ENCODE data around the gene HOXA3.

GRCh38 chr7:27101957-27102580 lies 50.3 kb downstream of the HOXA3 start:
- TF ChIP-seq, protein P1, sequence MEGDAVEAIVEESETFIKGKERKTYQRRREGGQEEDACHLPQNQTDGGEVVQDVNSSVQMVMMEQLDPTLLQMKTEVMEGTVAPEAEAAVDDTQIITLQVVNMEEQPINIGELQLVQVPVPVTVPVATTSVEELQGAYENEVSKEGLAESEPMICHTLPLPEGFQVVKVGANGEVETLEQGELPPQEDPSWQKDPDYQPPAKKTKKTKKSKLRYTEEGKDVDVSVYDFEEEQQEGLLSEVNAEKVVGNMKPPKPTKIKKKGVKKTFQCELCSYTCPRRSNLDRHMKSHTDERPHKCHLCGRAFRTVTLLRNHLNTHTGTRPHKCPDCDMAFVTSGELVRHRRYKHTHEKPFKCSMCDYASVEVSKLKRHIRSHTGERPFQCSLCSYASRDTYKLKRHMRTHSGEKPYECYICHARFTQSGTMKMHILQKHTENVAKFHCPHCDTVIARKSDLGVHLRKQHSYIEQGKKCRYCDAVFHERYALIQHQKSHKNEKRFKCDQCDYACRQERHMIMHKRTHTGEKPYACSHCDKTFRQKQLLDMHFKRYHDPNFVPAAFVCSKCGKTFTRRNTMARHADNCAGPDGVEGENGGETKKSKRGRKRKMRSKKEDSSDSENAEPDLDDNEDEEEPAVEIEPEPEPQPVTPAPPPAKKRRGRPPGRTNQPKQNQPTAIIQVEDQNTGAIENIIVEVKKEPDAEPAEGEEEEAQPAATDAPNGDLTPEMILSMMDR (IDR thresholded peaks at IDR 0.05 in 2 of 3, conservative IDR thresholded peaks at IDR 0.05 in 1 of 3; ENCODE audit: borderline replicate concordance in 1 of 3, insufficient read depth in 1 of 3, low read depth in 2 of 3, low read length in 2 of 3), result no peak
- TF ChIP-seq SRF (IDR thresholded peaks at IDR 0.05; ENCODE audit: low read depth), result no peak
- TF ChIP-seq EZH2phosphoT487 (IDR thresholded peaks at IDR 0.05; ENCODE audit: borderline replicate concordance), result no peak
- TF ChIP-seq, protein P2, sequence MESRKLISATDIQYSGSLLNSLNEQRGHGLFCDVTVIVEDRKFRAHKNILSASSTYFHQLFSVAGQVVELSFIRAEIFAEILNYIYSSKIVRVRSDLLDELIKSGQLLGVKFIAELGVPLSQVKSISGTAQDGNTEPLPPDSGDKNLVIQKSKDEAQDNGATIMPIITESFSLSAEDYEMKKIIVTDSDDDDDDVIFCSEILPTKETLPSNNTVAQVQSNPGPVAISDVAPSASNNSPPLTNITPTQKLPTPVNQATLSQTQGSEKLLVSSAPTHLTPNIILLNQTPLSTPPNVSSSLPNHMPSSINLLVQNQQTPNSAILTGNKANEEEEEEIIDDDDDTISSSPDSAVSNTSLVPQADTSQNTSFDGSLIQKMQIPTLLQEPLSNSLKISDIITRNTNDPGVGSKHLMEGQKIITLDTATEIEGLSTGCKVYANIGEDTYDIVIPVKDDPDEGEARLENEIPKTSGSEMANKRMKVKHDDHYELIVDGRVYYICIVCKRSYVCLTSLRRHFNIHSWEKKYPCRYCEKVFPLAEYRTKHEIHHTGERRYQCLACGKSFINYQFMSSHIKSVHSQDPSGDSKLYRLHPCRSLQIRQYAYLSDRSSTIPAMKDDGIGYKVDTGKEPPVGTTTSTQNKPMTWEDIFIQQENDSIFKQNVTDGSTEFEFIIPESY (IDR thresholded peaks at IDR 0.05; ENCODE audit: extremely low read depth, insufficient replicate concordance, low read length), result no peak
- no peak for TF ChIP-seq JUND (IDR thresholded peaks at IDR 0.05)
- no peak for TF ChIP-seq POLR2A (IDR thresholded peaks at IDR 0.05; ENCODE audit: borderline replicate concordance, extremely low read depth, insufficient read depth, insufficient read length)
- no peak for TF ChIP-seq YY1 (IDR thresholded peaks at IDR 0.05; ENCODE audit: extremely low read depth, insufficient replicate concordance, low read depth, low read length)
- TF ChIP-seq, protein P3, sequence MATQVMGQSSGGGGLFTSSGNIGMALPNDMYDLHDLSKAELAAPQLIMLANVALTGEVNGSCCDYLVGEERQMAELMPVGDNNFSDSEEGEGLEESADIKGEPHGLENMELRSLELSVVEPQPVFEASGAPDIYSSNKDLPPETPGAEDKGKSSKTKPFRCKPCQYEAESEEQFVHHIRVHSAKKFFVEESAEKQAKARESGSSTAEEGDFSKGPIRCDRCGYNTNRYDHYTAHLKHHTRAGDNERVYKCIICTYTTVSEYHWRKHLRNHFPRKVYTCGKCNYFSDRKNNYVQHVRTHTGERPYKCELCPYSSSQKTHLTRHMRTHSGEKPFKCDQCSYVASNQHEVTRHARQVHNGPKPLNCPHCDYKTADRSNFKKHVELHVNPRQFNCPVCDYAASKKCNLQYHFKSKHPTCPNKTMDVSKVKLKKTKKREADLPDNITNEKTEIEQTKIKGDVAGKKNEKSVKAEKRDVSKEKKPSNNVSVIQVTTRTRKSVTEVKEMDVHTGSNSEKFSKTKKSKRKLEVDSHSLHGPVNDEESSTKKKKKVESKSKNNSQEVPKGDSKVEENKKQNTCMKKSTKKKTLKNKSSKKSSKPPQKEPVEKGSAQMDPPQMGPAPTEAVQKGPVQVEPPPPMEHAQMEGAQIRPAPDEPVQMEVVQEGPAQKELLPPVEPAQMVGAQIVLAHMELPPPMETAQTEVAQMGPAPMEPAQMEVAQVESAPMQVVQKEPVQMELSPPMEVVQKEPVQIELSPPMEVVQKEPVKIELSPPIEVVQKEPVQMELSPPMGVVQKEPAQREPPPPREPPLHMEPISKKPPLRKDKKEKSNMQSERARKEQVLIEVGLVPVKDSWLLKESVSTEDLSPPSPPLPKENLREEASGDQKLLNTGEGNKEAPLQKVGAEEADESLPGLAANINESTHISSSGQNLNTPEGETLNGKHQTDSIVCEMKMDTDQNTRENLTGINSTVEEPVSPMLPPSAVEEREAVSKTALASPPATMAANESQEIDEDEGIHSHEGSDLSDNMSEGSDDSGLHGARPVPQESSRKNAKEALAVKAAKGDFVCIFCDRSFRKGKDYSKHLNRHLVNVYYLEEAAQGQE (IDR thresholded peaks at IDR 0.05; ENCODE audit: low read depth), result no peak
- TF ChIP-seq EZH2 (IDR thresholded peaks at IDR 0.05), result no peak
- TF ChIP-seq SP1 (IDR thresholded peaks at IDR 0.05; ENCODE audit: low read depth), result no peak
- TF ChIP-seq CBX3 (IDR thresholded peaks at IDR 0.05; ENCODE audit: low read depth), result no peak

Measured in HCT116 (cell line).